ENCODE results near the gene MAP7D1. TPM values are rescaled to one million over a fixed set of nuclear protein-coding genes. Genes with fewer than 3 reads are reported as not detected.
"Not testable (repeated sequence)": the region's sequence is repeated elsewhere in the genome, so short reads cannot be mapped to it uniquely, and the experiment has no call there.

The MAP7D1 gene
- total and polyA plus RNA-seq, 2 donors from 2014 or later = 47.5 to 78.7 TPM

GRCh38 chr1:36225283-36225899 is 69.4 kb downstream of the MAP7D1 start:
- H3K4me1 ChIP-seq (ENCODE audit: control insufficient read depth in 2 of 3, insufficient read depth in 2 of 3, low read depth in 1 of 3, low read length in 3 of 3) = peaks cover 4 to 13% (median 6%) of the 10 kb centered on the region in 3 donors
- DNase-seq (no peak), FAIRE-seq (no peak)
- peak overlapping the region; percentile 20 to 92 (median 77) for H3K9ac ChIP-seq (ENCODE audit: low read length in 3 of 3)
- TF ChIP-seq CTCF (IDR thresholded peaks at IDR 0.05; ENCODE audit: borderline replicate concordance, extremely low read depth, insufficient read depth) = no peak
- intact Hi-C loops (cut with DNase I) = no loop called here
- no peaks in the 10 kb centered on the region for H3K9me3 ChIP-seq (ENCODE audit: control insufficient read depth in 2 of 3, insufficient read depth in 1 of 3, low read length in 3 of 3)
- H3K27ac ChIP-seq (ENCODE audit: low read depth in 2 of 2, low read length in 2 of 2) = peak overlapping the region; percentile 95 to 96
- peak overlapping the region; percentile 74 to 93 (median 81) for H3K4me3 ChIP-seq (ENCODE audit: low read length in 3 of 3)
- no peaks in the 10 kb centered on the region for H3K27me3 ChIP-seq (ENCODE audit: control insufficient read depth, insufficient read depth, low read length)
- H3K36me3 ChIP-seq (ENCODE audit: control insufficient read depth in 2 of 3, insufficient read depth in 3 of 3, low read length in 3 of 3) = no peaks in the 10 kb centered on the region

GRCh38 chr1:36230279-36230678 is 74.3 kb downstream of the MAP7D1 start:
- H3K9me3 ChIP-seq (ENCODE audit: control insufficient read depth in 2 of 3, insufficient read depth in 1 of 3, low read length in 3 of 3); H3K9ac ChIP-seq (ENCODE audit: low read length in 3 of 3); DNase-seq; FAIRE-seq; H3K4me3 ChIP-seq (ENCODE audit: low read length in 3 of 3); H3K36me3 ChIP-seq (ENCODE audit: control insufficient read depth in 2 of 3, insufficient read depth in 3 of 3, low read length in 3 of 3); intact Hi-C loops (cut with DNase I); H3K27me3 ChIP-seq (ENCODE audit: control insufficient read depth, insufficient read depth, low read length); H3K27ac ChIP-seq (ENCODE audit: low read depth in 2 of 2, low read length in 2 of 2): not testable (repeated sequence)
- H3K4me1 ChIP-seq (ENCODE audit: control insufficient read depth in 2 of 3, insufficient read depth in 2 of 3, low read depth in 1 of 3, low read length in 3 of 3) = peaks cover 3 to 24% (median 6%) of the 10 kb centered on the region in 3 donors

Other genes starting within 250 kb of the MAP7D1 start
- gene AGO3, start 225.1 kb upstream of the MAP7D1 start, total RNA-seq = 28.2 TPM
- 2.8 TPM for gene AGO3, start 225.1 kb upstream of the MAP7D1 start, polyA plus RNA-seq (ENCODE audit: insufficient read depth, low read depth, low replicate concordance)
- gene TEKT2, start 72.1 kb upstream of the MAP7D1 start, total RNA-seq = 5.7 TPM
- gene TEKT2, start 72.1 kb upstream of the MAP7D1 start, polyA plus RNA-seq (ENCODE audit: insufficient read depth, low read depth, low replicate concordance) = 2.4 TPM
- gene ADPRS, start 67.3 kb upstream of the MAP7D1 start, total RNA-seq = 26.9 TPM
- gene ADPRS, start 67.3 kb upstream of the MAP7D1 start, polyA plus RNA-seq (ENCODE audit: insufficient read depth, low read depth, low replicate concordance) = 36.4 TPM
- gene COL8A2, start 30.9 kb upstream of the MAP7D1 start, total RNA-seq = 6.4 TPM
- 0.90 TPM for gene COL8A2, start 30.9 kb upstream of the MAP7D1 start, polyA plus RNA-seq (ENCODE audit: insufficient read depth, low read depth, low replicate concordance)
- 58.4 TPM for gene TRAPPC3, start 6.7 kb upstream of the MAP7D1 start, total RNA-seq
- gene TRAPPC3, start 6.7 kb upstream of the MAP7D1 start, polyA plus RNA-seq (ENCODE audit: insufficient read depth, low read depth, low replicate concordance) = 102 TPM
- gene THRAP3, start 68.3 kb downstream of the MAP7D1 start, total RNA-seq = 102 TPM
- 28.0 TPM for gene THRAP3, start 68.3 kb downstream of the MAP7D1 start, polyA plus RNA-seq (ENCODE audit: insufficient read depth, low read depth, low replicate concordance)
- gene SH3D21, start 150.2 kb downstream of the MAP7D1 start, total RNA-seq = 33.4 TPM
- 5.7 TPM for gene SH3D21, start 150.2 kb downstream of the MAP7D1 start, polyA plus RNA-seq (ENCODE audit: insufficient read depth, low read depth, low replicate concordance)
- 31.8 TPM for gene EVA1B, start 167.5 kb downstream of the MAP7D1 start, total RNA-seq
- gene EVA1B, start 167.5 kb downstream of the MAP7D1 start, polyA plus RNA-seq (ENCODE audit: insufficient read depth, low read depth, low replicate concordance) = 91.8 TPM
- 39.2 TPM for gene STK40, start 229.8 kb downstream of the MAP7D1 start, total RNA-seq
- 30.9 TPM for gene STK40, start 229.8 kb downstream of the MAP7D1 start, polyA plus RNA-seq (ENCODE audit: insufficient read depth, low read depth, low replicate concordance)
- gene LSM10, start 241.7 kb downstream of the MAP7D1 start, total RNA-seq = 29.5 TPM
- gene LSM10, start 241.7 kb downstream of the MAP7D1 start, polyA plus RNA-seq (ENCODE audit: insufficient read depth, low read depth, low replicate concordance) = 91.6 TPM